ENCODE results near the gene SLC25A24.
"Not testable (repeated sequence)": the region's sequence is repeated elsewhere in the genome, so short reads cannot be mapped to it uniquely, and the experiment has no call there.

Gene SLC25A24

GRCh38 chr1:108133148-108133547 lies 67.0 kb downstream of the SLC25A24 start:
- not testable (repeated sequence) for DNase-seq

- not testable (repeated sequence) for DNase-seq
Measured at GRCh38 chr1:108132367-108132766, 67.8 kb downstream of the SLC25A24 start.

- not testable (repeated sequence) for DNase-seq
Measured at GRCh38 chr1:108131281-108131680, 68.9 kb downstream of the SLC25A24 start.

GRCh38 chr1:108130794-108131193 lies 69.3 kb downstream of the SLC25A24 start:
- DNase-seq = no peak

- DNase-seq = no peak
Measured at GRCh38 chr1:108129999-108130398, 70.1 kb downstream of the SLC25A24 start.

GRCh38 chr1:108125312-108126138 lies 74.6 kb downstream of the SLC25A24 start:
- DNase-seq = peak; percentile 59

GRCh38 chr1:108124622-108125311 lies 75.4 kb downstream of the SLC25A24 start:
- DNase-seq = no peak

GRCh38 chr1:108124023-108124422 lies 76.1 kb downstream of the SLC25A24 start:
- no peak for DNase-seq

- DNase-seq = no peak
Measured at GRCh38 chr1:108121358-108122143, 78.6 kb downstream of the SLC25A24 start.

GRCh38 chr1:108120163-108120562 lies 80.0 kb downstream of the SLC25A24 start:
- DNase-seq = no peak

- no peak for DNase-seq
Measured at GRCh38 chr1:108119500-108119899, 80.6 kb downstream of the SLC25A24 start.

GRCh38 chr1:108117945-108118902 lies 81.9 kb downstream of the SLC25A24 start:
- no peak for DNase-seq

GRCh38 chr1:108117237-108117636 lies 82.9 kb downstream of the SLC25A24 start:
- no peak for DNase-seq

- no peak for DNase-seq
Measured at GRCh38 chr1:108114033-108114599, 86.0 kb downstream of the SLC25A24 start.

- no peak for DNase-seq
Measured at GRCh38 chr1:108113496-108113895, 86.6 kb downstream of the SLC25A24 start.

GRCh38 chr1:108109295-108109973 lies 90.7 kb downstream of the SLC25A24 start:
- DNase-seq = no peak

- DNase-seq = no peak
Measured at GRCh38 chr1:108108119-108108518, 92.0 kb downstream of the SLC25A24 start.

GRCh38 chr1:108107658-108108057 lies 92.5 kb downstream of the SLC25A24 start:
- no peak for DNase-seq

GRCh38 chr1:108106775-108107174 lies 93.4 kb downstream of the SLC25A24 start:
- no peak for DNase-seq

- DNase-seq = no peak
Measured at GRCh38 chr1:108100148-108100547, 100.0 kb downstream of the SLC25A24 start.

GRCh38 chr1:108097018-108097417 lies 103.1 kb downstream of the SLC25A24 start:
- DNase-seq = no peak
